ENCODE data around the gene GALNT13. TPM values are rescaled to one million over a fixed set of nuclear protein-coding genes. Genes with fewer than 3 reads are reported as not detected.
"Not testable (repeated sequence)": the region's sequence is repeated elsewhere in the genome, so short reads cannot be mapped to it uniquely, and the experiment has no call there.

Gene GALNT13
- total RNA-seq, 1 donor from 2014 or later, result 13.6 TPM

DNA sequence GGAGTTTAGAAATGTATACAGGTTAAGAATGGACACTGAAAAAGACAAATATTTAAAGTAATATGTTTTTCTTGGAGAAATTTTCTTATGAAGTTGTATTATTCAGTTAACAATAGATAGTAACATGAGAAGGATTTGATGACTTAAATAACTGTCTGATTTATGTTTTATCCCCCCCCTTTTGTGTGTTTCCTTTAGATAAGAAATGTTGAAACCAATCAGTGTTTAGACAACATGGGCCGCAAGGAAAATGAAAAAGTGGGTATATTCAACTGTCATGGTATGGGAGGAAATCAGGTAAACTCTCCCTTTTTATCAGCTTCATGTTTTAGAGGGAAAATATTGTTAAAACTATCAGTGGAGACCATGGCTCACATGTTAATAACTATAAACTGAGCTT lies 537.1 kb downstream of the GALNT13 start:
- no peak for DNase-seq (ENCODE audit: low spot score)

DNA sequence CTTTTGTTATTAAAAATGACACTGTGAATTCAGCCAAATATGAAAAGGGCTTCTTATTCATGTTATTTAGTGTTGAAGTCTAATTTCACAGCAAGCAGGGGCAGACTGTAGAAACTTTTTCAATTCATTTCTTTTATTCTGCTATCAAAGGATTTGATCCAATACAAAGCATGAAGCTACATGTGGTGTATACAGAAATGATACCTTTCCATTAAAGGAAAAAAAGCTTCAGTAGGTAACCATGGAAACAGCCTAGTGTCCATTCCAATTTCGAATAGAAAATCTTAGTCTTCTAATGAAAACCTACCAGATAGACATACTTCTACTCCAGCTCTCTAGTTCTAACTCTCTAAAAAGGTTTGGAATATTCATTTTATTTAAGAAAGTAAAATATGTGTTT lies 550.5 kb downstream of the GALNT13 start:
- no peak for DNase-seq (ENCODE audit: low spot score)

DNA sequence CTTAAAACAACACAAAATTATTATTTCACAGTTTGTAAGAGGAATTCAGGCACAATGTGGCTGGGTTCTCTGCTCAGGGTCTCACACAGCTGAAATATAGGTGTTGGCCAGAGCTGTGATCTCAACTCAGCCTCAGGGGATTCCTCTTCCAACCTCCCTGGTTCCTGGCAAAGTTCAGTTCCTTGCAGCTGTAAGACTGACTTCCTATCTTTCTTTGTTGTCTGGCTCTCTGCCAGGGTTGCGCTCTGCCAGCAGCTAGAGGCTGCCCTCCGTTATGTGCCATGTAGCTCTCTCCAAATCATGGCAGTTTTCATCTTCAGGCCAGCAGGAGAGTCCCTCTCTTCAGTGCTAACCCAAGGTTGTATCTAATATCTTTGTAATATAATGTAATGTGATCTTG lies 554.3 kb downstream of the GALNT13 start:
- no peak for DNase-seq (ENCODE audit: low spot score)

DNA sequence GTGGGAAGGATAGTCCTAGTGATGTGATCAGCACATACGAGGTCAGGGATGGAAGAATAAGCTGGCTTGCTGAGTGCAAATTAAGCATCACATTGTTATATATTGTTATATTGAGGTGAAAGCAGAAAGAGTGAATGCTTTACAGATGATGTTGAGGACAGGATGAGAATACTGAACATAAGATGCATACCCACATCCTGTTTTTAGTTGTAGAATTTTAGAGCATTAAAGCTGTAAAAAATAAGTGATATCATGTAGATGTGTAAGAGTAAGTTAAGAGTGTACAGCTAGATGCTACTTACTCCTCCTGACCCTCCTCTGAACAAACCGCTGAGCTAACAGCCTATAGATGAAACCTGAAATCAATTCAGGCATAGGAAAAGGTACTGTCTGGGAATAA lies 555.7 kb downstream of the GALNT13 start:
- no peak for DNase-seq (ENCODE audit: low spot score)

DNA sequence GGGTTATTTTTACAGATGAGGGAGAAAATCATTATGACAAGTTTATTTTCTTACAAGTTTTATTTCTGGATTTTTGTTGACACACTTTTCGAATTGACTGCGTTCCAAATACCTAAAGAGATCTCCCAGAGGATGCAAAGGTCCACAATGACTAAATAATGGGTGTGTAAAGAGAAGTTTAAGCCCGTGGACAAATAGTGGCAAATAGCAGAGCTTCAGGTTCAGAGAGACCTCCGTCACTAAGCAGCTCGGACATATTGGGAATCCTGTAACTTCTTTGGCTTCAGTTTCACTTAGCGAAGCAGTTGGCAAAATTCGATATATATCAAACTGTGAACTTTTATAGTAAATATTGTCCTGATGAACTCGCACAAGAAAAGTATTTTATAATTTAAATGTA lies 556.3 kb downstream of the GALNT13 start:
- no peak for DNase-seq (ENCODE audit: low spot score)

DNA sequence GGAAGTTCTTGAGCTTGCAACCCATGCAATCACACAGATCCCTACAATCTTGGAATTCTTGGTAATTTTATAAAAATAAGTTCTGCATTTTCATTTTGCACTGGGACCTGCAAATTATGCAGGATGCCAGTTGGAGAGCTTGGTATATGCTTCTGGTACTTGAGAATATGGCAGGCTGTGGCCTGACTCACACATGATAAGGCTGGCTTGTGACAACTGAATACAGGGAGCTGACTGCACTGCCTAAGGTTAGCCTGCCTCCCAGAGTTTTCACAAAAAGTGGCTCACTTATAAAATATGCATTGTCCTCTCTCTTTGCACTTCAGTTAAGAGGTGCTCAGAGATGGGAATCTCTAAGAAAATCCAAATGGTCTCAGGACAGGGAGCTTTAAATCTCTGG lies 561.3 kb downstream of the GALNT13 start:
- no peak for DNase-seq (ENCODE audit: low spot score)

DNA sequence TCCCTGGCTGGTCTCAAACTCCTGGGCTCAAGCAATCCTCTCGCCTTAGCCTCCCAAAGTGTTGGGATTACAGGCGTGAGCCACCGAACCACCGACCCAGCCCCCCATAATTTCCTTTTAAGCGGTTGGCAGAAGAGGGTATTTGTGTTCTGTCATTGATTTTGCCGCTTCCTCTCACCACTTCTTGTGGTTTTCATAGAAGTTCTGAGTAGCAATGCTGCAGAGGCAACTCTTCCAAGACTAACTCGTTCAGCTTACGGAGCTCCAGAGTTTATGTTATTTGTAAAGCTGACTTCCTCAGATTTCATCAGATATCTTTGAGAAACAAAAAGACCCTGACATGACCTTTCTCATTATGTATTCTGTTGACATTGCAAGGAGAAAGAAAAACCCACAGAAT lies 565.4 kb downstream of the GALNT13 start:
- DNase-seq (ENCODE audit: low spot score), result no peak

DNA sequence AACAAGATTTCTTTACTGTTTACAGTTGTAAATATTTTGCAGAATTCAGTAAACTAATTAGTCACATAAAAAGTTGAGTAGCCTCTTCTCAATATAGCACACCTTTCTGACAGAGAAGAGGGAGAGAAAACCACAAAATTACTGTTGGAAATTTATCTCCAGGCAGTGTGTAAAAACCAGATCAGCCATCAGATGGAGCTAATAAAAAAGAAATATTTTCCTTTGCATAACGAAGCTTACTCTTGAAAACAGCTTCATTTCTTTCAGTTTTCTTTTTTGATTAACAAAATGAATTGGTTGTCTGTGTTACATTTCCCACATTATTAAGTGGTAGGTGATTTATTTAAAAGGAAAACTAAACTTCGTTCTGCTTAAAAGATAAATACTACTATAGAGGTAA lies 567.4 kb downstream of the GALNT13 start:
- no peak for DNase-seq (ENCODE audit: low spot score)

DNA sequence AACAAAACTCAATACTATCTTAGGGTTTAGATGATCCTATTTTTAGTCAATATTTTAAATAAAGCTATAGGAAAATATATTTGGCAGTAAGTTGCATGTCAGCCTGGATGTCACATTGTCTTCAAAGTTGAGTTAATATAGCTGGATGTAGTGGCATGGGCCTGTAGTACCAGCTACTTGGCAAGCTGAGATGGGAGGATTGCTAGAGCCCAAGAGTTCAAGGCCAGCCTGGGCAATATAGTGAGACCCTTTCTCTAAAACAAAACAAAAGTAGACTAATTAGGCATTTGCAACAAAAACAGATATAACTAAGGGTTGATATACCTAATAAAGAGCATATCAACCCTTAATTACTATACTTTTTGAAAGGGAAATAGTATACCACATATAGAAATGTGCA lies 572.2 kb downstream of the GALNT13 start:
- DNase-seq (ENCODE audit: low spot score), result no peak

DNA sequence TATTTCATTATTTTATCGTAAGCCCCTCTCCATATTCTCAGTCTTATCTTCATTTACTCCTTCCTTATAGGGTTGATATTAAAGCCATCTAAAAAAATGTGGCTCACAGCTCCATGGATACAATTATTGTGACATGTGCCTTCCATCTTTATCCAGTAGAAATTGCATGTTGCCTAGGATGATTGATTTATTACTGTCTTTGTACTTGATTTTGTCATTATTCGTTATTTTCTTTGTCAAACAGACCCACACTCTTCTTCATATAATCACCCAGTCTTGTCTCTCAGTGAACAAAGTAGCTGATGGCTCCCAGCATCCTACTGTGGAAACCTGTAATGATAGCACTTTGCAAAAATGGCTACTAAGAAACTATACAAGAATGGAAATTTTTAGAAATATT lies 574.6 kb downstream of the GALNT13 start:
- no peak for DNase-seq (ENCODE audit: low spot score)

DNA sequence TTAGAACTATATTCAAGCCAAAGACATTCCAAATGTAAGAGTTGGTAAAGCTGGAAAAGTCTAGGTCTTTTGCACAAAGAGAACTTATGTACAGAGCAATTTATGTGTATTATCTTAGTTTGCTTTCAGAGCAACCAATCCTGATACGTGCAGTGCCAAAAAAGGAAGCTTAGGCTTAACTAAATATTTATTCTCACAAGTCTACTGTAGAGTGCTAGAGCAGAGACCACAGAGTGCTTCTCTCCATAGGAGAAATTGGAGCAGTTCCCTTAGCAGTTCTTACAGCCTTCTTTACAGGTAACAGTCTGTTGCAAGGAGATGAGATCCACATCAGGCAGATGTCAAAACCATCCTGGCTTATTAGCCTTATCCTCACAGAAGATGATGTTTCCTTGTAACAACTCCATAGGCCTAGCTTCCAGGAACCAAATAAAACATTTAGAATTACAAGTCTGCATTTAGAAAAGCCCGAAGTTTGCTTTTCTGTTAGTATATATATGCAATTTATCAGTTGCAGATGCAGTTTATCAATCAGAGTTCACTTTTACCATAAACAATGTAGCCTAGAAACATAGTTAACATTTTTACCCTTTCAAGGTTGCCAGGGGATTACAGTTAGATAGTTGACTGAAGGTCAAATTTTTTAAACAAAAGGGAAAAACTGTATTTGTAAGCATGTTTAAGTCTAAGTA lies 576.2 kb downstream of the GALNT13 start:
- DNase-seq (ENCODE audit: low spot score), result no peak

DNA sequence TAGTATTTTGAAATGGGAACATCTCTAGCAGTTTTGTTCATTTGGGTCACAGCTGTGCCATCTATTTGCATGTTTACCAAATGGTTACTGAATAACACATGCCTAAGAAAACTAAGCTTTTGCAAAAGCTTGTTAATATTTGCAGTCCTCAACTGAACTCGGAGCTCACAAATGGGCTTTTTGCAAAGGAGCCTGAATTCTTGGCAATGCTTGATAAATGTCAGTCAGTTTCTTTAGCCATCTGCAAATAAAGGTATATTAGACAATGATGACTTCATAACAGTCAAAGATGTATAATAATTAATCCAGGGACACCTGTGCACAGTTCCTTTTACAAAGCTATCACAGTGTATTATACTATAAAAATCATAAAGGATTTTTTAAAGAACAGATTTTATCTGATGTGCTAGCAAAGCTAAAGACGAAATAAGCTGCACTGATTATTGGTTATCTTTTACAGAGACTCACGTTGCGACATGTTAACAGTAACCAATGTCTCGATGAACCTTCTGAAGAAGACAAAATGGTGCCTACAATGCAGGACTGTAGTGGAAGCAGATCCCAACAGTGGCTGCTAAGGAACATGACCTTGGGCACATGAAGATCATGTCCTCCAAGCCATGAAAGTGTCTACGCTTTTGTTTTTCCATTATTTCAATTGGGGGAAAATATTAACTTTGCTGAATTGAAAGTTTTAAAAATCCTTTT lies 578.4 kb downstream of the GALNT13 start:
- DNase-seq (ENCODE audit: low spot score), result no peak

DNA sequence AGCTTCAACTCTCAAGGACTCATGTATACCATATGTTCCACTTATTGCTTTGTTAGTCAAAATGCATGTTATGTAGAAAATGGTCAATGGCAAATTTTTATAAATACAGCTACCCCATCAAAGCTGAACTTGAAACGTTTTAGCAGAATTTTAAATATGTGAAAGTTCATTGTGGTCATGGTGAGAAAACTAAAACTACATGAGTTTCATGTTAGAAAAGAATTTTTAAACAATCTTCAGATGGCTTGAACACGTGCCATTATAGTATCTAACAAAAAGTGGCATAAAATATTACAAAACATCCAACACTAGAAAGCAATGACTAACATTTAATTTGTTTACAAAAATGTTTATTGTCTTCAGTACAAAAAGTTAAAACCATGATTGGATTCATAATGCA lies 580.7 kb downstream of the GALNT13 start:
- DNase-seq (ENCODE audit: low spot score), result no peak

DNA sequence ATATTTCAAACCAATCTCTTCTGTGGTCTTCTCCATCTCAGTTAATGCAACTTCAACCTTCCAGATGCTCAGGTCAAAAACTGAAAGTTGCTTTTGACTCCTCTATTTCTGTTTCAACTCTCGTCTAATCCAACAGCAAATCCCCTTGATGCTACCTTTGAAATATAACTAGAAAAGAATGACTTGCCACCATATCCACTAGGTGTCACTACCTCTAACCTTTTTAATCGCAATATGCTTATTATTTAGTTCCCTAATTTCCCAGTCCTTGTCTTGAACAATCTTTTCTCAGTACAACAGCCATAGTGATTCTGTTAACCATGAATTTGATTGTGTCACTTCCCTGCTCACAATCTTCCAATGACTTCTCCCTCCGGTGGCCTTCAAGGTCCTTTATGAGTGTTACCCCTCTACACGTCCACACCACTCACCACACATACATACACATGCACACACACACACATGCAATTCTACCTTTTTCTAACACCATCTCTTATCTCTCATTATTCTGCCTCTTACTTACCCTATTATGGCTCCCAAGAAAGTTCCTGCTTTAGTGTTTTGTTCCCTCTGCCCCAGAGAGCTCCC lies 581.3 kb downstream of the GALNT13 start:
- no peak for DNase-seq (ENCODE audit: low spot score)

DNA sequence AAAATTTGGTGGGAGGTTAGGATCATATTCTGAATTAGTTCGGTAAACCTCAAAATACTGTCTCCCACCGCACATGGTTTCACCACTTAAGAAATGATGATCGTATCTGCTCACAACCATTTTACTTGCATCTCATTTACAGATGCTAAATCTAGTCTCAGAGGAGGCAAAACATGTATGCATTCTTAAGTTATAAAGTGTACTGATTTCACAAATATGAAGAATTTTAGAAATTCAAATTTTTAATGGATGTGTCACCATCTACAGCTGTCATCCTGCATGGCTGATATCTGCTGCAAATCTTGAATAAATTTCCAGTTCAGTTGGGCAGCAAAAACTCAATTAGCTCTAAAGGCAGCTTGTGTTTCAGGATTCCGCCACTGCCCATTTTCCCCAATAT lies 583.4 kb downstream of the GALNT13 start:
- DNase-seq (ENCODE audit: low spot score), result no peak

DNA sequence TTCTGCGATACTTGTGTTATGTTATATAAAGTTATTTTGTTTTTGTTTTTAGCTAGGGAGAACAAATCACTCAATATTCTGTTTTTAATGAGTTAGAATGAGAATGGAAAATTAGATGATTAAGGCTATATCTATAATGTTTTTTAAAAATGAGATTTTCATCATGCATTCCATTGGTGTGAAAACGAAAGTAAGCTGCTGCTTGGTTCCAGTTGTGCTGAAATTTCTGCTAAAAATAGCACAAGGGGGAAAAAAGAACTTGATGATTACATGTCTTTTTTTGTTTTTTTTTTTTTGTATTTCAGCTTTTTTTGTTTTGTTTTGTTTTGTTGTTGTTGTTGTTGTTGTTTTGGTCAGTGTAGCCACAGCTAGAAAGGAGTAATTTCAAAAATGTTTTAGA lies 584.1 kb downstream of the GALNT13 start:
- no peak for DNase-seq (ENCODE audit: low spot score)

DNA sequence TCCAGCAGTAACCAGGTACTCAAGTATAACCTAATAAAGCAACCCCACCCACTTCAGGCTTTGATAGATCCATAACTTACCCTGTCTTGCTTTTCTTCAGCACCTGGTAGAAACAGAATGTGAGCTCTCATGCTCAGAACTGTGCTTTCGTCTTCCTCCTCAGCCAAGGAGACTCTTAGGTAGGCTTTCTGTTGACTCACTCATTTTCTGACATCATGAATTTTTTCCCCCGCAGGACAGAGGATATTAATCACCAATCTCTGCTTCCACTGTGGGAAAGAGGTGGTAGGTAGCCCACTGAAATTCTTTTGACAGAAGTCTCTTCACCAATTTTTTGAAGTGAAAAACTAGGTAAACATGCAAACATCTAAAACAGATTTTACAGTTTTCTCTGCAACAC lies 585.6 kb downstream of the GALNT13 start:
- no peak for DNase-seq (ENCODE audit: low spot score)

DNA sequence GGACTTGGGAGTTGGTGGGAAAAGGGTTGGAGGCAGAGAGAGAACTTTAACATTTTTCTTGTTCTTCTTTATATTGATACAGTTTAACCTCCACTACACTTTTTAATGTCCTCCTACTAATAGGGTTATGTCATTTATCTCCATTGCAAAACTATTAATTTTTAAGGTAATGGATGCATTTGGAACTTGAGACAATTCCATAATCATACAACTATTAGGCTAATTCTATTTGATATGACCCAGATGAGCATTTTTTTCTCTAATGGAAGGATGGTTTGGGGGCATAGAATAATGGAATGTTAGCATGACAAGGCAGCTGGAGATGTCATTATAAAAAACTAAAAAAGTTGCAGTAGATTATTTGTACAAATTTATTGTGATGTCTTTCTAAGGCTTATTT lies 587.6 kb downstream of the GALNT13 start:
- no peak for DNase-seq (ENCODE audit: low spot score)

DNA sequence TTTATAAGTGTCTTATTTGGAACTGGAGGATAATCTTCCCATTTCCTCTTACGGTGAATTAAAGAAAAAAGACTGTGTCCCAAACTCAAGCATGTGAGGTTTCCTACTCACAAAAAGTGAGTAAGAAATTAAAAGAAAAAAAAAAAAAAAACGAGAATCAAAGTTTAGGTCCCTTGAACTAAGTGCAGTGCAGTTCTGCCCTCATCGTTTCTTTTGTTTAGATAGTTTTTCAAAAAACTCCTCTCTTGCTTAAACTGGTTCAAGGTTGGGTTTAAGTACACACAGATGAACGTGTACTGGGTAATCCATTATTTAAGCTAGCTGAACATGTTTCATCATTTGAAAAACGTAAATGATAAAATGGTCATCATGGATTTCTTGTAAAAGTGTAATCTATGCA lies 590.9 kb downstream of the GALNT13 start:
- no peak for DNase-seq (ENCODE audit: low spot score)

DNA sequence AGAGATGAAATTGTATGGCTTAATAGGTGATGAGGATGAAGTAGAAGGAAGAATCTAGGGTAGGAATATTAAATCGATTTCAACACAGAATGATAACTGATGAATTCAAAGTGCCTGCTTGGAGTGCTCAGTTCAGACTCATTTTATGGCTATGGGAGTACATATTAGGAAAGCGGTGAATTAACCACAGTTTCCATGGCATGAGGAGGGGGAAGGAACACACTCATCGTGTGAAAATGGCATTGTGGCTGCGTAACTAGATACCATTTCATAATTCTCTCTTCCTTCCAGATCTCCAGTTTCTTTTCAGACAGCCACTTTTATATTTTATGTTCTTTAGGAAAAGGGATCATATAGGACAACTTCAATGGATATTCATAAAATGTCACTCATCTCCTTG lies 594.5 kb downstream of the GALNT13 start:
- no peak for DNase-seq (ENCODE audit: low spot score)

DNA sequence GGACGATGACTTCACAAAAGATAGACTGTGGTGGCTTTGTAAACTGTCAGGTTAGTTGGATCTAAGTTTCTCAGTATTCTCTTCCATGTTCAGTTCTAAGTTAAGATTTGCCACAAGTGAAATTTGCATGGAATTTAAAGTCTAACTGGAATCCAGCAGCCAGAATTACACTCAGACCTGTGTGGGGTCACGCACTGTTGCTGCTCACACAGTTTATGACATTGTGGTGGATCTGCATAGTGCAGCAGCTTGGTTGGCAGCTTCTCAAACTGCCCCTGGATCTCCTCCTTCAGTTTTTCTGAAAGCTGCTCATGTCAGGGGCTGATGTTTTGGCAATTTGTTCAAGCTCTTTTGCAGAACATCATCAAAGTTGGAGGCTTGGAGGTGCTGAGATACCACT lies 598.7 kb downstream of the GALNT13 start:
- no peak for DNase-seq (ENCODE audit: low spot score)

DNA sequence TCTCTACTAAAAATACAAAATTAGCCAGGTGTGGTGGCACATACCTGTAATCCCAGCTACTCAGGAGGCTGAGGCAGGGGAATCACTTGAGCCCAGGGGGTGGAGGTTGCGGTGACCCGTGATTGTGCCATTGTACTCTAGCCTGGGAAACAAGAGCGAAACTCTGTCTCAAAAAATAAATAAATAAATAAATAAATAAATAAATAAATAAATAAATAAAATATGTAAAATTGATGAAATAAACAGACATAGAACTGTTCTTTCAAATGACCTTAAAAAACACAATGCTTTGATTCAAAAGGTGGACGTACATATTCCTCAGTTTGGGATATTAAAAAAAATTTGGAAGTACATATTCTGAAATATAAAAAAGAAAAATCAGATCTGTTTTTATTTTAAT lies 599.8 kb downstream of the GALNT13 start:
- not testable (repeated sequence) for DNase-seq (ENCODE audit: low spot score)

DNA sequence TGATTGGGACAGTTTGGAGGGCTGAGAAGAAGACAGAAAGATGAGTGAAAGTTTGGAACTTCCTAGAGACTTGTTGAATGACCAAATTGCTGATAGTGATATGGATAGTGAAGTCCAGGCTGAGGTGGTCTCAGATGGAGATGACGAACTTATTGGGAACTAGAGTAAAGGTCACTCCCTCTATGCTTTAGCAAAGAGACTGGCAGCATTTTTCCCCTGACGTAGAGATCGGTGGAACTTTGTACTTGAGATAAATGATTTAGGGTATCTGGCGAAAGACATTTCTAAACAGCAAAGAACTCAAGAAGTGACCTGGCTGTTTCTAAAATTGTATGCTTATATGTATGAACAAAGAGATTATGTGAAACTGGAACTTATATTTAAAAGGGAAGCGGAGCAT lies 605.6 kb downstream of the GALNT13 start:
- DNase-seq (ENCODE audit: low spot score), result no peak

Measured in ureter (tissue), 1 donor.